Measurements from ENCODE around the gene GLP1R. TPM values are rescaled to one million over a fixed set of nuclear protein-coding genes. Genes with fewer than 3 reads are reported as not detected.
A peak's percentile ranks its signal among the peaks of the same experiment; 100 is the strongest.

Gene GLP1R
- total RNA-seq, 1 donor from 2014 or later: 4.3 TPM

GRCh38 chr6:39078695-39079094, 30.1 kb downstream of the GLP1R start:
- no peaks in the 10 kb centered on the region for H3K9me3 Mint-ChIP-seq
- no peak for TF ChIP-seq CTCF (conservative IDR thresholded peaks at IDR 0.05)
- no peak overlapping the region for H3K27ac Mint-ChIP-seq
- no peaks in the 10 kb centered on the region for H3K27me3 Mint-ChIP-seq
- no peaks in the 10 kb centered on the region for H3K36me3 Mint-ChIP-seq
- peak; percentile 37 for DNase-seq (ENCODE audit: extremely low spot score, unreplicated experiment)
- peaks cover 5% of the 10 kb centered on the region for H3K4me1 Mint-ChIP-seq (ENCODE audit: unreplicated experiment)
- no peak overlapping the region for H3K4me3 Mint-ChIP-seq

- H3K4me1 Mint-ChIP-seq (ENCODE audit: unreplicated experiment): peaks cover 5% of the 10 kb centered on the region
- H3K36me3 Mint-ChIP-seq: no peaks in the 10 kb centered on the region
- H3K4me3 Mint-ChIP-seq: no peak overlapping the region
- DNase-seq (ENCODE audit: extremely low spot score, unreplicated experiment): peak; percentile 42
- H3K9me3 Mint-ChIP-seq: no peaks in the 10 kb centered on the region
- H3K27ac Mint-ChIP-seq: no peak overlapping the region
- H3K27me3 Mint-ChIP-seq: peaks cover 3% of the 10 kb centered on the region
- no peak for TF ChIP-seq CTCF (conservative IDR thresholded peaks at IDR 0.05)
These were observed 30.9 kb downstream of the GLP1R start for GRCh38 chr6:39079197-39080125.

- no peak for TF ChIP-seq CTCF (conservative IDR thresholded peaks at IDR 0.05)
- no peak overlapping the region for H3K27ac Mint-ChIP-seq
- H3K9me3 Mint-ChIP-seq: no peaks in the 10 kb centered on the region
- H3K27me3 Mint-ChIP-seq: peaks cover 4% of the 10 kb centered on the region
- no peak overlapping the region for H3K4me3 Mint-ChIP-seq
- peak; percentile 43 for DNase-seq (ENCODE audit: extremely low spot score, unreplicated experiment)
- no peaks in the 10 kb centered on the region for H3K36me3 Mint-ChIP-seq
- H3K4me1 Mint-ChIP-seq (ENCODE audit: unreplicated experiment): peaks cover under 1% of the 10 kb centered on the region
These were observed 31.8 kb downstream of the GLP1R start for GRCh38 chr6:39080246-39080875.

- Mint-ChIP-seq H3K36me3 (no peaks in the 10 kb centered on the region), H3K27me3 (peaks cover 20% of the 10 kb centered on the region), H3K27ac (no peak overlapping the region), H3K4me3 (no peak overlapping the region), H3K4me1 (ENCODE audit: unreplicated experiment) (peaks cover 6% of the 10 kb centered on the region), H3K9me3 (no peaks in the 10 kb centered on the region)
- no peak for TF ChIP-seq CTCF (conservative IDR thresholded peaks at IDR 0.05)
- no peak for DNase-seq (ENCODE audit: extremely low spot score, unreplicated experiment)
These were observed 33.7 kb downstream of the GLP1R start for GRCh38 chr6:39082310-39082709.

- DNase-seq (ENCODE audit: extremely low spot score, unreplicated experiment): no peak
These were observed 34.7 kb downstream of the GLP1R start for GRCh38 chr6:39083231-39083634.

More at GRCh38 chr6:39083231-39083634, 34.7 kb downstream of the GLP1R start:
- Mint-ChIP-seq H3K27me3 (peaks cover 25% of the 10 kb centered on the region), H3K27ac (no peak overlapping the region), H3K4me1 (ENCODE audit: unreplicated experiment) (peaks cover 7% of the 10 kb centered on the region), H3K9me3 (no peaks in the 10 kb centered on the region), H3K4me3 (no peak overlapping the region), H3K36me3 (no peaks in the 10 kb centered on the region)
- TF ChIP-seq CTCF (conservative IDR thresholded peaks at IDR 0.05): no peak
